H9 (cell line): ENCODE measurements around the gene ARID3A. TPM values are rescaled to one million over a fixed set of nuclear protein-coding genes. Genes with fewer than 3 reads are reported as not detected.

Experiments
- DNase-seq: peaks from one replicate; pipeline ENCODE4 v3.0.0-alpha.2; 2017
- H2AFZ ChIP-seq: one replicate; pipeline ENCODE4 v1.6.1; 2013; ENCODE audit warnings: mild to moderate bottlenecking, low read length, control low read depth, moderate library complexity
- H2AK5ac ChIP-seq: 2 replicates; pipeline ENCODE4 v1.6.1; 2013; ENCODE audit warnings: low read length, control low read depth, mixed read lengths; ENCODE audit not compliant: insufficient read length
- H2BK120ac ChIP-seq: one replicate; pipeline ENCODE4 v1.6.1; 2013; ENCODE audit warnings: low read depth, mild to moderate bottlenecking, low read length, control low read depth, inconsistent platforms; ENCODE audit not compliant: poor library complexity, severe bottlenecking
- H2BK12ac ChIP-seq: 2 replicates; pipeline ENCODE4 v1.6.1; 2013; ENCODE audit warnings: low read length, control low read depth, mixed read lengths, low read depth; ENCODE audit not compliant: insufficient read length
- H2BK15ac ChIP-seq: 2 replicates; pipeline ENCODE4 v1.6.1; 2013; ENCODE audit warnings: low read depth, low read length, control low read depth
- H2BK20ac ChIP-seq: one replicate; pipeline ENCODE4 v1.6.1; 2013; ENCODE audit warnings: low read depth, mild to moderate bottlenecking, low read length, control low read depth, inconsistent platforms; ENCODE audit not compliant: poor library complexity, severe bottlenecking
- H2BK5ac ChIP-seq: 2 replicates; pipeline ENCODE4 v1.6.1; 2013; ENCODE audit warnings: low read length, control low read depth, mixed read lengths; ENCODE audit not compliant: insufficient read length
- H3K14ac ChIP-seq: 2 replicates; pipeline ENCODE4 v1.6.1; 2013; ENCODE audit warnings: low read length, control low read depth; ENCODE audit not compliant: insufficient read depth
- H3K18ac ChIP-seq: 2 replicates; pipeline ENCODE4 v1.6.1; 2013; ENCODE audit warnings: low read depth, mild to moderate bottlenecking, mixed read lengths, low read length, control low read depth; ENCODE audit not compliant: insufficient read length
- H3K23ac ChIP-seq: 2 replicates; pipeline ENCODE4 v1.6.1; 2013; ENCODE audit warnings: low read length, control low read depth, mixed read lengths, low read depth; ENCODE audit not compliant: insufficient read length
- H3K23me2 ChIP-seq: 2 replicates; pipeline ENCODE4 v1.6.1; 2013; ENCODE audit warnings: low read depth, mild to moderate bottlenecking, mixed read lengths, low read length, control low read depth; ENCODE audit not compliant: insufficient read length, poor library complexity, severe bottlenecking
- H3K27ac ChIP-seq: 2 replicates; pipeline ENCODE4 v1.5.1; 2013; ENCODE audit warnings: low read length, control low read depth, mixed read lengths, low read depth; ENCODE audit not compliant: insufficient read length
- H3K27me3 ChIP-seq: 2 replicates; pipeline ENCODE4 v1.6.1; 2013; ENCODE audit warnings: low read length, control low read depth, inconsistent platforms; ENCODE audit not compliant: insufficient read depth
- H3K4ac ChIP-seq: 2 replicates; pipeline ENCODE4 v1.6.1; 2013; ENCODE audit warnings: low read depth, mild to moderate bottlenecking, control low read depth, inconsistent platforms, low read length, moderate library complexity
- H3K4me1 ChIP-seq: 2 replicates; pipeline ENCODE4 v1.6.1; 2013; ENCODE audit warnings: low read length, control low read depth, inconsistent platforms; ENCODE audit not compliant: insufficient read depth
- H3K4me2 ChIP-seq: 2 replicates; pipeline ENCODE4 v1.6.1; 2013; ENCODE audit warnings: low read length, control low read depth, mixed read lengths; ENCODE audit not compliant: insufficient read length, insufficient read depth
- H3K56ac ChIP-seq: 2 replicates; pipeline ENCODE4 v1.6.1; 2013; ENCODE audit warnings: low read depth, mild to moderate bottlenecking, mixed read lengths, low read length, control low read depth; ENCODE audit not compliant: insufficient read length
- H3K79me1 ChIP-seq: 2 replicates; pipeline ENCODE4 v1.6.1; 2013; ENCODE audit warnings: low read depth, mild to moderate bottlenecking, moderate library complexity, low read length, control low read depth, inconsistent platforms; ENCODE audit not compliant: insufficient read depth, poor library complexity, severe bottlenecking
- H3K79me2 ChIP-seq: 2 replicates; pipeline ENCODE4 v1.6.1; 2013; ENCODE audit warnings: low read length, control low read depth, inconsistent platforms; ENCODE audit not compliant: insufficient read depth
- H3K9ac ChIP-seq: 2 replicates; pipeline ENCODE4 v1.6.1; 2013; ENCODE audit warnings: low read length, control low read depth, mixed read lengths; ENCODE audit not compliant: insufficient read length; ENCODE audit errors: extremely low read depth
- H3K9me3 ChIP-seq: one replicate; pipeline ENCODE4 v1.6.1; 2013; ENCODE audit warnings: low read depth, low read length, inconsistent platforms; ENCODE audit not compliant: control insufficient read depth
- H3T11ph ChIP-seq: one replicate; pipeline ENCODE4 v1.6.1; 2013; ENCODE audit warnings: mild to moderate bottlenecking, low read length, control low read depth, inconsistent platforms
- H4K20me1 ChIP-seq: one replicate; pipeline ENCODE4 v1.6.1; 2013; ENCODE audit not compliant: control insufficient read depth, insufficient read length, insufficient read depth
- H4K5ac ChIP-seq: 2 replicates; pipeline ENCODE4 v1.6.1; 2013; ENCODE audit warnings: low read depth, mild to moderate bottlenecking, mixed read lengths, low read length, control low read depth; ENCODE audit not compliant: insufficient read length
- H4K8ac ChIP-seq: replicated peaks from 2 replicates; pipeline ENCODE4 v1.6.1; 2013; ENCODE audit warnings: low read length, control low read depth, mixed read lengths, low read depth; ENCODE audit not compliant: insufficient read length
- H4K91ac ChIP-seq: 2 replicates; pipeline ENCODE4 v1.6.1; 2013; ENCODE audit warnings: low read depth, mild to moderate bottlenecking, moderate library complexity, mixed read lengths, low read length, control low read depth; ENCODE audit not compliant: insufficient read length
- H3K27ac Mint-ChIP-seq, 3 experiments: 2 replicates in 2 of 3; 3 replicates in 1 of 3; pipeline ENCODE4 v1.8.0; 2020 to 2021; ENCODE audit warnings: mixed read lengths in 3 of 3, mild to moderate bottlenecking in 1 of 3, moderate library complexity in 1 of 3
- H3K27me3 Mint-ChIP-seq: 2 replicates; pipeline ENCODE4 v1.8.0; 2021; ENCODE audit warnings: low read depth, mild to moderate bottlenecking, moderate library complexity, mixed read lengths
- H3K36me3 Mint-ChIP-seq, 3 experiments: 2 replicates in 2 of 3; 3 replicates in 1 of 3; pipeline ENCODE4 v1.8.0; 2020 to 2021; ENCODE audit warnings: low read depth in 3 of 3, mixed read lengths in 3 of 3; ENCODE audit not compliant: insufficient read depth in 1 of 3
- H3K4me1 Mint-ChIP-seq, 2 experiments: 2 replicates each; pipeline ENCODE4 v1.8.0; 2020; ENCODE audit warnings: mixed read lengths in 2 of 2
- H3K4me3 Mint-ChIP-seq, 2 experiments: 2 replicates in 1 of 2; 3 replicates in 1 of 2; pipeline ENCODE4 v1.8.0; 2020 to 2021; ENCODE audit warnings: mild to moderate bottlenecking in 2 of 2, mixed read lengths in 2 of 2, moderate library complexity in 1 of 2
- H3K9me3 Mint-ChIP-seq, 2 experiments: 2 replicates in 1 of 2; 3 replicates in 1 of 2; pipeline ENCODE4 v1.8.0; 2020; ENCODE audit warnings: mild to moderate bottlenecking in 2 of 2, mixed read lengths in 2 of 2, moderate library complexity in 1 of 2
- CTCF ChIP-seq: fragments of 200-600 bp; sonication (generic); conservative IDR thresholded peaks from 3 replicates; pipeline ENCODE4 v1.8.0; 2021; ENCODE audit warnings: antibody characterized with exemption, mild to moderate bottlenecking
- whole genome bisulfite sequencing: extraction: QIAGEN DNeasy Blood & Tissue Kit; methylation state at CpG from one replicate; pipeline ENCODE4 v1.1.7; 2013; ENCODE audit warnings: missing lambda C conversion rate, low lambda C conversion rate, mixed read lengths; ENCODE audit not compliant: insufficient read length; ENCODE audit errors: extremely low coverage; 5-methylcytosine and 5-hydroxymethylcytosine counted together
- total RNA-seq: library from RNA; stranded (reverse); gene quantifications from 2 replicates; pipeline ENCODE4 v1.2.1, GENCODE V29; 2021

ARID3A gene
- total RNA-seq, 1 experiment from 2014 or later, result 98.3 TPM

GRCh38 chr19:992670-993055 lies 66.8 kb downstream of the ARID3A start:
- Histone ChIP-seq H3K9ac (no peak overlapping the region), H3K9me3 (no peaks in the 10 kb centered on the region), H3K4ac (no peak overlapping the region), H2BK5ac (no peak overlapping the region), H2BK15ac (no peak overlapping the region), H3K27me3 (no peaks in the 10 kb centered on the region; the same call in 1 of the 2 replicates), H2BK20ac (no peak overlapping the region), H3K79me1 (no peaks in the 10 kb centered on the region), H3T11ph (no peak overlapping the region), H2BK120ac (no peak overlapping the region), H3K4me2 (no peak overlapping the region), H4K8ac (no peak overlapping the region), H2AK5ac (no peak overlapping the region), H4K5ac (no peak overlapping the region), H3K56ac (no peak overlapping the region), H2AFZ (no peak overlapping the region), H3K79me2 (no peaks in the 10 kb centered on the region), H3K18ac (no peak overlapping the region), H2BK12ac (no peak overlapping the region), H4K91ac (no peak overlapping the region), H3K4me1 (no peaks in the 10 kb centered on the region), H3K23ac (no peak overlapping the region), H3K27ac (no peak overlapping the region), H3K23me2 (no peaks in the 10 kb centered on the region), H4K20me1 (peaks cover 7% of the 10 kb centered on the region), H3K14ac (no peak overlapping the region)
- Mint-ChIP-seq H3K4me1 (peaks cover 5 to 16% of the 10 kb centered on the region in 2 experiments), H3K27ac (no peak overlapping the region; a peak in 1 of 7 replicates), H3K9me3 (no peaks in the 10 kb centered on the region; a peak in 1 of 5 replicates), H3K36me3 (peaks cover 5 to 27% (median 22%) of the 10 kb centered on the region in 3 experiments; a peak in 6 of 7 replicates), H3K27me3 (peaks cover 15% of the 10 kb centered on the region), H3K4me3 (no peak overlapping the region)
- WGBS, result no CpG with 5 or more reads among the region's 13 CpGs
- DNase-seq, result no peak
- no peak for TF ChIP-seq CTCF
